Astrocyte of the cerebellum (primary cell): ENCODE measurements around the gene UNC13C.
"Not testable (repeated sequence)": the region's sequence is repeated elsewhere in the genome, so short reads cannot be mapped to it uniquely, and the experiment has no call there.

Experiments used
- DNase-seq: peaks from one replicate; pipeline ENCODE4 v3.0.0-alpha.2; 2011; ENCODE audit warnings: low read depth
- H3K4me3 ChIP-seq: 2 replicates; pipeline ENCODE4 v1.5.1; 2011; ENCODE audit warnings: mild to moderate bottlenecking, low read depth, low read length, moderate library complexity
- in situ Hi-C: cut with HindIII; loops from 2 replicates; pipeline ENCODE4 v1.10.0; 2017; ENCODE audit warnings: low sequenced_read_pairs
- TF ChIP-seq, protein P1 (sequence below): IDR thresholded peaks from 2 replicates; pipeline ENCODE4 v1.5.1; 2012; ENCODE audit warnings: low read length, low read depth, moderate library complexity, mild to moderate bottlenecking; ENCODE audit errors: missing control alignments

The UNC13C gene

DNA sequence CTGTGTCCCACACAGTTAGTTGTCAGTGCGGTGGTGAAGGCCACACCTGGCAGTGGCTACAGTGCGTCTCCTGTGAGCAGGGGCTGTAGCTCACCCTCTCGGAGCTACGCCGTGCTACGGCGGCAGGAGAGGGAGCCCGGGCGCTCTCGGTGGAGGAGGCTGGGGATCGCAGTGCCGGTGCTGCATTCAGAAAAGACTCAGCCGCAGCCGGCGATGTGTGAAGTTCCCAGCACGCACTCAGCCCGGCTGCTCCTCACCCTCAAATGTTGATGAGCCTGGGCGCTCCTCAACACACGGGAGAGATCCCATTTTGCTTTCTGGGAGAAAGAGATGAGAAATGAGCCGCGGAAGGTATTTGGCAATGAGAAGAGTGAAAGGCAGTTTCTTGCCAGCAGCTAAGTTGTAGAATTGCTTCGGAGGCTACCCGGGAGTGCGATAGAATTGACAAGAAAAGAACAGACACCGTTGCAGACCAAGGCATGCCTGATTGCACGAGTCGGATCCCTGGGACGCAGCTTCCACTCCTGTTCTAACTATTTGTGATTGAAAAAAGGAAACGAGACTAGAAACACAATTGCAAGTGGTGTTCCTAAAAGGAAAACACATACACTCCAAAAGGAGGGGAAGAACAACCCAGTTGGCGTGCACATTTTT is at the start of gene UNC13C:
Gene UNC13C, plus strand, starts transcription at position 189 of the 654 bp plus-strand sequence. CDS start 34,463 bp downstream, outside the sequence.
- peak within 1 kb of the TSS; percentile 30 for H3K4me3 ChIP-seq
- TF ChIP-seq, protein P1, sequence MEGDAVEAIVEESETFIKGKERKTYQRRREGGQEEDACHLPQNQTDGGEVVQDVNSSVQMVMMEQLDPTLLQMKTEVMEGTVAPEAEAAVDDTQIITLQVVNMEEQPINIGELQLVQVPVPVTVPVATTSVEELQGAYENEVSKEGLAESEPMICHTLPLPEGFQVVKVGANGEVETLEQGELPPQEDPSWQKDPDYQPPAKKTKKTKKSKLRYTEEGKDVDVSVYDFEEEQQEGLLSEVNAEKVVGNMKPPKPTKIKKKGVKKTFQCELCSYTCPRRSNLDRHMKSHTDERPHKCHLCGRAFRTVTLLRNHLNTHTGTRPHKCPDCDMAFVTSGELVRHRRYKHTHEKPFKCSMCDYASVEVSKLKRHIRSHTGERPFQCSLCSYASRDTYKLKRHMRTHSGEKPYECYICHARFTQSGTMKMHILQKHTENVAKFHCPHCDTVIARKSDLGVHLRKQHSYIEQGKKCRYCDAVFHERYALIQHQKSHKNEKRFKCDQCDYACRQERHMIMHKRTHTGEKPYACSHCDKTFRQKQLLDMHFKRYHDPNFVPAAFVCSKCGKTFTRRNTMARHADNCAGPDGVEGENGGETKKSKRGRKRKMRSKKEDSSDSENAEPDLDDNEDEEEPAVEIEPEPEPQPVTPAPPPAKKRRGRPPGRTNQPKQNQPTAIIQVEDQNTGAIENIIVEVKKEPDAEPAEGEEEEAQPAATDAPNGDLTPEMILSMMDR: no peak
- in situ Hi-C loops: no loop called here
- no peak for DNase-seq

DNA sequence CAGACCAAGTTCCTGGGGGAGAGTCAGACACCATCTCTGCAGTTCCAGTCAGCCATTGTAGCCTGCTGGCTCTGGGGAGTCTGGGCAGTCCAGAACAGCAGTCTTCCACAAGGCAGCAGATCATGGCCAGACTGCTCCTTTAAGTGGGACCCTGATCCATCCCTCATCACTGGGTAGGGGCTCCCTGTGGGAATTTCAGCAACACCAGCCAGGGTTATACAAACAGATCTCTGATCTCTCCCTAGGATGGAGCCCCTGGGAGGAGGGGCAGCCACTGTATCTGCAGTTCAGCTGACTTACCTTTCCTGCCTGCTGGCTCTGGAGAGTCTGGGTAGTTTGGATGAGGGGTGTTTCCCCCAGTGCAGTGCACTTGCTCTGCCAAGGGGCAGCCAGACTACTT is 42.1 kb upstream of the UNC13C start:
- H3K4me3 ChIP-seq: no peak overlapping the region
- TF ChIP-seq, protein P1: no peak
- in situ Hi-C loops: no loop called here
- DNase-seq: no peak

DNA sequence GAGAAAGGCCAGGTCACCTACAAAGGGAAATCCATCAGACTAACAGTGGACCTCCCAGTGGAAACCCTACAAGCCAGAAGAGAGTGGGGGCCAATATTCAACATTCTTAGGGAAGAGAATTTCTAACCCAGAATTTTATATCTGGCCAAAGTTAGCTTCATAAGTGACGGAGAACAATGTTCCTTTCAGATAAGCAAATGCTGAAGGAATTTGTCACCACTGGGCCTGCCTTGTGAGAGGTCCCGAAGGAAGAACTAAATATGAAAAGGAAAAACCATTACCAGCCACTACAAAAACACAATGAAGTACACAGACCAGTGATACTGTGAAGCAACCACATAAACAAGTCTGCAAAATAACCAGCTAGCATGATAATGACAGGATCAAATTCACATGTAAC is 40.6 kb upstream of the UNC13C start:
- in situ Hi-C loops, DNase-seq, H3K4me3 ChIP-seq: not testable (repeated sequence)

DNA sequence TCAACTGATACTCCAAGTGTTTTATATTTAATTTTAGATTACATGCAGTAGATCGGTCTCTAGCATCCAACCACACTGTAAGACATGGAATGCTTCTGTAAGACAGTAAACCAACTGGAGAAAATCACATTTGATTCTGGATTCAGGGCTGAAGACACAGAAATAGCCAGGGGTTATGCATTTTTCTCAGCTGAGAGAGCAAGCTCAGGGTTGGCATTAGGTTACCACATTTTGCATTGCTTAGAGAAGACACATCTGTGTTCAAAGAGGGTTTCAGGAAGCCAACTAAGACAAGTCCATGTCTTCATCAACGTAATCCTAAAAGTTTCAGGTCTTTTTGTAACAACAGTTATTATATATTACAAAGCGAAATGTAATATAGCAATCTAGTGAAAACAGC is 27.7 kb upstream of the UNC13C start:
- no peak overlapping the region for H3K4me3 ChIP-seq
- in situ Hi-C loops: no loop called here
- no peak for DNase-seq
- TF ChIP-seq, protein P1: no peak

DNA sequence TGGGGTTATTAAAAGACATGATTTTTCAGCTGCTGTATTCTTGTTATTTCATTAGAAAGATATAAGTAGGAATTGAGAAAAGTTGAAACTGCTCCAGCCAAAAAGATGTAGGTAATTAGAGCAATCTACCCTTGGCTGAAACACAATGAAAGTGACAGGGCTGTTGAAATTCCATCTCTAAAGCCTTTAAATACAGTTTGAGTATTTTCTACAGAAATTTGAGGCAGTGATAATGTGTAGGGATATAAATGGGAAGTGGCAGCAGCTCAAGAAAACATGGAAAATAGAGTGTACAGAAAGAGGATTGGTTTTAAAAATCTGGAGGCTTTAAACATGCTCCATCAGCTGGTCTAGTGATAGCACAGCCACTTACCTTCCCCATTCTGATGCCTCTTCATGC is 22.8 kb upstream of the UNC13C start:
- DNase-seq: no peak
- TF ChIP-seq, protein P1: no peak

DNA sequence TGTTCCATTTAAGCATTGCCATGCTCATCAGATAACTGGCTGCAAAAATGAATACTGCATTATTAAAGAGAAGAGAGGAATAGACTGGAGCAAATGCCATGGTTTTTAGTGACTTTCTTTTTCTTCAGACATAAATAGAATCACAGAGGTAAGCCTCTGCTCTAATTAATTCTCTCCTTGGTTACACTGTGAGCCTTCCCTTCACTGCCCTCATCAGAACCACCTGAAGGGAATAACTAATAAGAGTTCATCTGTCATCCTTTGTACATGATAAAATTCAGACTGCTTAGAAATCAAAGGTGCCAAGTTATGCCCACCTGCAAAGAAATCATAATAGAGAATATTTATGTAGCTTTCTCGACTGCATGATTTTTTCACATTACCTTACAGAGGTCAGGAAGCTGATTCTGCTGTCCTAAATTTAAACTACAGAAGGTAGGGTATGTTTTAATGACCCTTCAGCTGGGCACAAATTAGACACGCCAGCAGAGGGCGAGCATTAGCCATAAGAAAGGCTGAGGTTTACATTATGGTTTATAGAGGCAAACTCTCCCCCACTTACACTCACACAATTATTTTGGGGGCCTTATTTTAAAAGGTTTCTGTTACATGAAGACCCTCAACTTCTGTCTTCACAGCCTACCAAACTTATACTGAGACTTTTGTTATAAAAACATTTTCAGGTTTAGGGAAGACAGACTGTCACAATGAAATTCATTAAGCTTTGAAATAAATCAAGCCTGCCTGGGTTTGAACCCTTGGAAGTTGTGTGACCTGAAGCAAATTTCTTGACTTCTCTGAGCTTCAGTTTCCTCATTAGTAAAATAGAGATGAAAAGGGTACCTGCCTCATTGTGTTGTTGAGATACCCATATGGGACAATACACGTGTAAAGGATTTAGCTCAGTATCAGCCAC is 15.3 kb upstream of the UNC13C start:
- TF ChIP-seq, protein P1: peak; percentile 48
- no peak for DNase-seq
- H3K4me3 ChIP-seq: no peak overlapping the region
- in situ Hi-C loops: no loop called here

More for the DNA sequence above, 22.8 kb upstream of the UNC13C start:
- no peak overlapping the region for H3K4me3 ChIP-seq
- in situ Hi-C loops: no loop called here

DNA sequence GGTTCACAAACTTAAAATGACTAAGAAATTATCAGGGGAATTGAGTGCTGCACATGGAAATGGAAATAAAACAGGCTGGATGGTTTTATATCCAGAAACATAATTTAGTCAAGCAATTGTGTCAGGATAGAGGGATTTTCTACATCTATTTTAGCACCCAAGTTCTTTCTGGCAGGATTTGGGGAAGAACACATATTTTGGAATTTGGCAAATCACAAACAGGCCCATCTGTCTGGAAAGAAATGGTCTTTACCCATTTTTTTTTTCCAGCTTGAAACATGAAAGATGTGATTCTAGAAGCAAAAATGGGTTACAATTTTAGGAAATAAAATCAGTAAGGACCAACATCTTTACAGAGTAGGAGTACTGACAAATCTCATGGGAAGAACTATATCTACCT is 14.4 kb upstream of the UNC13C start:
- TF ChIP-seq, protein P1: no peak
- in situ Hi-C loops: no loop called here

More for the DNA sequence above, 14.4 kb upstream of the UNC13C start:
- DNase-seq: no peak
- H3K4me3 ChIP-seq: no peak overlapping the region
